Keratinocyte (primary cell): ENCODE measurements around the gene POLDIP3.

Experiments
- EZH2 ChIP-seq: IDR thresholded peaks from one replicate; pipeline ENCODE4 v1.6.1; 2012; ENCODE audit warnings: inconsistent platforms, mild to moderate bottlenecking, low read length, moderate library complexity
- TF ChIP-seq, protein P1 (sequence below), 3 experiments: IDR thresholded peaks in 1 of 3; conservative IDR thresholded peaks in 1 of 3; optimal IDR thresholded peaks in 1 of 3; 2 replicates in 2 of 3; 3 replicates in 1 of 3; pipeline versions ENCODE3 to v1.5.1; 2011; ENCODE audit warnings: low read length in 3 of 3, mild to moderate bottlenecking in 3 of 3, moderate library complexity in 2 of 3, control low read depth in 1 of 3, inconsistent platforms in 1 of 3; ENCODE audit not compliant: insufficient read depth in 2 of 3; ENCODE audit errors: extremely low read depth in 1 of 3

- TF ChIP-seq, protein P1, sequence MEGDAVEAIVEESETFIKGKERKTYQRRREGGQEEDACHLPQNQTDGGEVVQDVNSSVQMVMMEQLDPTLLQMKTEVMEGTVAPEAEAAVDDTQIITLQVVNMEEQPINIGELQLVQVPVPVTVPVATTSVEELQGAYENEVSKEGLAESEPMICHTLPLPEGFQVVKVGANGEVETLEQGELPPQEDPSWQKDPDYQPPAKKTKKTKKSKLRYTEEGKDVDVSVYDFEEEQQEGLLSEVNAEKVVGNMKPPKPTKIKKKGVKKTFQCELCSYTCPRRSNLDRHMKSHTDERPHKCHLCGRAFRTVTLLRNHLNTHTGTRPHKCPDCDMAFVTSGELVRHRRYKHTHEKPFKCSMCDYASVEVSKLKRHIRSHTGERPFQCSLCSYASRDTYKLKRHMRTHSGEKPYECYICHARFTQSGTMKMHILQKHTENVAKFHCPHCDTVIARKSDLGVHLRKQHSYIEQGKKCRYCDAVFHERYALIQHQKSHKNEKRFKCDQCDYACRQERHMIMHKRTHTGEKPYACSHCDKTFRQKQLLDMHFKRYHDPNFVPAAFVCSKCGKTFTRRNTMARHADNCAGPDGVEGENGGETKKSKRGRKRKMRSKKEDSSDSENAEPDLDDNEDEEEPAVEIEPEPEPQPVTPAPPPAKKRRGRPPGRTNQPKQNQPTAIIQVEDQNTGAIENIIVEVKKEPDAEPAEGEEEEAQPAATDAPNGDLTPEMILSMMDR (optimal IDR thresholded peaks at IDR 0.05 in 1 of 3, IDR thresholded peaks at IDR 0.05 in 1 of 3, conservative IDR thresholded peaks at IDR 0.05 in 1 of 3; ENCODE audit: extremely low read depth in 1 of 3, insufficient read depth in 2 of 3, low read length in 3 of 3) = no peak
- TF ChIP-seq EZH2 = no peak
Measured at GRCh38 chr22:42612336-42612735, 2.3 kb downstream of the POLDIP3 start.
